WTC11 (cell line): ENCODE results near the gene TGFBI. TPM values are rescaled to one million over a fixed set of nuclear protein-coding genes. Genes with fewer than 3 reads are reported as not detected.

Source experiments
- ATAC-seq: fragments of 200-7000 bp; cut with Tn5 transposase; 2 replicates; pipeline ENCODE4 v1.10.0; 2021; ENCODE audit warnings: mild to moderate bottlenecking, moderate library complexity
- CTCF ChIA-PET: fragments of 300-600 bp; sonication (Branson Sonifier 250); formaldehyde crosslinking; loops from one replicate; lab custom pipeline; 2021; ENCODE audit warnings: antibody characterized with exemption; lab: Charles Lee
- POLR2A ChIA-PET: fragments of 350-600 bp; sonication (Branson Sonifier 250); formaldehyde crosslinking; loops from one replicate; lab custom pipeline; 2021; ENCODE audit warnings: antibody characterized with exemption; lab: Charles Lee
- DNase-seq: peaks from one replicate; pipeline ENCODE4 v3.0.0; 2021; ENCODE audit warnings: low spot score
- H3K27ac Mint-ChIP-seq: 2 replicates; pipeline ENCODE4 v1.8.0; 2021; ENCODE audit warnings: mixed read lengths
- H3K27me3 Mint-ChIP-seq: 2 replicates; pipeline ENCODE4 v1.8.0; 2021; ENCODE audit warnings: low read depth, mild to moderate bottlenecking, moderate library complexity, mixed read lengths
- H3K36me3 Mint-ChIP-seq: 2 replicates; pipeline ENCODE4 v1.8.0; 2021; ENCODE audit warnings: mixed read lengths
- H3K4me1 Mint-ChIP-seq: 2 replicates; pipeline ENCODE4 v1.8.0; 2022; ENCODE audit warnings: mixed read lengths
- H3K4me3 Mint-ChIP-seq: 2 replicates; pipeline ENCODE4 v1.8.0; 2021; ENCODE audit warnings: mild to moderate bottlenecking, moderate library complexity, mixed read lengths
- H3K9me3 Mint-ChIP-seq: 2 replicates; pipeline ENCODE4 v1.8.0; 2021; ENCODE audit warnings: mixed read lengths
- CREB1 ChIP-seq: sonication (generic); formaldehyde crosslinking; IDR thresholded peaks from 2 replicates; pipeline ENCODE4 v1.8.0; 2023; ENCODE audit warnings: mild to moderate bottlenecking, missing genetic modification reagents
- ELF4 ChIP-seq: sonication (generic); formaldehyde crosslinking; IDR thresholded peaks from 2 replicates; pipeline ENCODE4 v1.8.1; 2022; ENCODE audit warnings: low read depth, mild to moderate bottlenecking, moderate library complexity, missing genetic modification reagents
- FOXK1 ChIP-seq: sonication (generic); formaldehyde crosslinking; IDR thresholded peaks from 2 replicates; pipeline ENCODE4 v1.8.0; 2022; ENCODE audit warnings: mild to moderate bottlenecking, moderate library complexity, missing genetic modification reagents
- KAT7 ChIP-seq: sonication (generic); formaldehyde crosslinking; IDR thresholded peaks from 2 replicates; pipeline ENCODE4 v1.8.1; 2023; ENCODE audit warnings: missing genetic modification reagents, mild to moderate bottlenecking, borderline replicate concordance
- NFE2L1 ChIP-seq: sonication (generic); formaldehyde crosslinking; IDR thresholded peaks from 2 replicates; pipeline ENCODE4 v1.8.1; 2023; ENCODE audit warnings: missing genetic modification reagents
- RELA ChIP-seq: sonication (generic); formaldehyde crosslinking; IDR thresholded peaks from 2 replicates; pipeline ENCODE4 v1.8.1; 2022; ENCODE audit warnings: missing genetic modification reagents, mild to moderate bottlenecking, borderline replicate concordance
- SOX15 ChIP-seq: fragments of 250-450 bp; sonication (Bioruptor Pico); IDR thresholded peaks from 2 replicates; pipeline ENCODE4 v1.9.0; 2021; ENCODE audit warnings: mild to moderate bottlenecking
- SP1 ChIP-seq: sonication (generic); formaldehyde crosslinking; conservative IDR thresholded peaks from 2 replicates; pipeline ENCODE4 v1.8.1; 2022; ENCODE audit warnings: missing genetic modification reagents
- ZNF121 ChIP-seq: sonication (generic); formaldehyde crosslinking; IDR thresholded peaks from 2 replicates; pipeline ENCODE4 v1.8.0; 2023; ENCODE audit warnings: missing genetic modification reagents
- ZNF138 ChIP-seq: sonication (generic); formaldehyde crosslinking; conservative IDR thresholded peaks from 2 replicates; pipeline ENCODE4 v1.8.1; 2022; ENCODE audit warnings: mild to moderate bottlenecking, moderate library complexity, missing genetic modification reagents
- ZNF396 ChIP-seq: fragments of 250-450 bp; sonication (Bioruptor Pico); IDR thresholded peaks from 2 replicates; pipeline ENCODE4 v1.8.0; 2021; ENCODE audit warnings: mild to moderate bottlenecking, moderate library complexity, borderline replicate concordance
- ZNF423 ChIP-seq: fragments of 250-450 bp; sonication (Bioruptor Pico); IDR thresholded peaks from 2 replicates; pipeline ENCODE4 v2.1.2; 2022; ENCODE audit warnings: mild to moderate bottlenecking, moderate library complexity
- total RNA-seq: library from RNA; stranded (reverse); gene quantifications from 3 replicates; pipeline ENCODE4 v1.2.3, GENCODE V29; 2021
- TF ChIP-seq, protein P1 (sequence below): sonication (generic); formaldehyde crosslinking; IDR thresholded peaks from 2 replicates; pipeline ENCODE4 v1.8.1; 2023; ENCODE audit warnings: mild to moderate bottlenecking, moderate library complexity, missing genetic modification reagents
- TF ChIP-seq, protein P2 (sequence below): sonication (generic); formaldehyde crosslinking; IDR thresholded peaks from 2 replicates; pipeline ENCODE4 v1.8.0; 2022; ENCODE audit warnings: mild to moderate bottlenecking, missing genetic modification reagents
- TF ChIP-seq, protein P3 (sequence below): sonication (generic); formaldehyde crosslinking; IDR thresholded peaks from 2 replicates; pipeline ENCODE4 v1.8.1; 2023; ENCODE audit warnings: mild to moderate bottlenecking, missing genetic modification reagents
- TF ChIP-seq, protein P4 (sequence below): sonication (generic); formaldehyde crosslinking; IDR thresholded peaks from 2 replicates; pipeline ENCODE4 v1.8.0; 2022; ENCODE audit warnings: mild to moderate bottlenecking, missing genetic modification reagents
- TF ChIP-seq, protein P5 (sequence below): sonication (generic); formaldehyde crosslinking; IDR thresholded peaks from 2 replicates; pipeline ENCODE4 v1.8.1; 2023; ENCODE audit warnings: mild to moderate bottlenecking, missing genetic modification reagents, borderline replicate concordance
- TF ChIP-seq, protein P6 (sequence below): fragments of 250-450 bp; sonication (Bioruptor Pico); IDR thresholded peaks from 2 replicates; pipeline ENCODE4 v1.9.0; 2021; ENCODE audit warnings: mild to moderate bottlenecking
- TF ChIP-seq, protein P7 (sequence below): fragments of 250-450 bp; sonication (Bioruptor Pico); IDR thresholded peaks from 2 replicates; pipeline ENCODE4 v1.9.0; 2021; ENCODE audit warnings: moderate library complexity, mild to moderate bottlenecking, inconsistent platforms, borderline replicate concordance

TGFBI gene
- total RNA-seq, 1 experiment from 2014 or later: 7.2 TPM

DNA sequence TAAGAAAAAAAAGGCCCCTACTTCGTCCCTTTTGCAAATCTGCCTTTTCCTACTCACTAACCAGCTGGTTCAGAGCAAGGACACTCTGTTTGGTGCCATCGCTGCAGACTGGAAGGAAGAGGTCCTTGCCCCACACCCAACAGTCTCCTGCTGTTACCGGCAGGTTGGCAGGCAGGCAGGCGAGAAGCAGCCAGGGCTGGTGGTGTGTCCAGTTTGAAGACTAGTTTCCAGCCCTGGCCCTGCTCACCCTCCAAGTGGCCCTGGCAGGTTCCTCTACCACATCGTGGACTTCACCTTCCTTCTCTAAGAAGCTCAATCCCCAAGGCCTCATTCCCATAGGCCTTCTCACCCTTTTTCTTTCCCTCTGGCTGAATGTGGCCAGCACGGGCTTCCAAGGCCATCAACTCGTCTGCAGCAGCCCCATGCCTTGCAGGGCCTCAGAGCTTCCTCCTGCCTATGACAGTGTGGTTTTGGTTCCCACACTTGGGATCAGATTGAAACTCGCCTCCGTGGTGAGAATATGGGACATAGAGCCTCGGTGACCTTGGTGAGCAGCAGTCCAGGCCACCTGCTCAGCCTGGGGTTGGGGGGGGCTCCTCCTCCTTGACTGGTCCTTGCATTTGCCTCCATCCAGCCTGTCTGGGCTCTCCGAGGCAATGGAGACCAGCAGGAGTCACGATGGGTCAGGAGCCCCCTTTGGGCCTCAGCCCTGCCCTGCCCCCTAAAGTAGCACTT lies 22.9 kb downstream of the TGFBI start:
- H3K4me1 Mint-ChIP-seq: no peaks in the 10 kb centered on the region
- no peak for ATAC-seq
- DNase-seq: no peak
- TF ChIP-seq ZNF396: no peak
- TF ChIP-seq, protein P1, sequence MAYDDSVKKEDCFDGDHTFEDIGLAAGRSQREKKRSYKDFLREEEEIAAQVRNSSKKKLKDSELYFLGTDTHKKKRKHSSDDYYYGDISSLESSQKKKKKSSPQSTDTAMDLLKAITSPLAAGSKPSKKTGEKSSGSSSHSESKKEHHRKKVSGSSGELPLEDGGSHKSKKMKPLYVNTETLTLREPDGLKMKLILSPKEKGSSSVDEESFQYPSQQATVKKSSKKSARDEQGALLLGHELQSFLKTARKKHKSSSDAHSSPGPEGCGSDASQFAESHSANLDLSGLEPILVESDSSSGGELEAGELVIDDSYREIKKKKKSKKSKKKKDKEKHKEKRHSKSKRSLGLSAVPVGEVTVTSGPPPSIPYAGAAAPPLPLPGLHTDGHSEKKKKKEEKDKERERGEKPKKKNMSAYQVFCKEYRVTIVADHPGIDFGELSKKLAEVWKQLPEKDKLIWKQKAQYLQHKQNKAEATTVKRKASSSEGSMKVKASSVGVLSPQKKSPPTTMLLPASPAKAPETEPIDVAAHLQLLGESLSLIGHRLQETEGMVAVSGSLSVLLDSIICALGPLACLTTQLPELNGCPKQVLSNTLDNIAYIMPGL: no peak
- TF ChIP-seq CREB1 (CRISPR knock-in tag): no peak
- TF ChIP-seq, protein P2, sequence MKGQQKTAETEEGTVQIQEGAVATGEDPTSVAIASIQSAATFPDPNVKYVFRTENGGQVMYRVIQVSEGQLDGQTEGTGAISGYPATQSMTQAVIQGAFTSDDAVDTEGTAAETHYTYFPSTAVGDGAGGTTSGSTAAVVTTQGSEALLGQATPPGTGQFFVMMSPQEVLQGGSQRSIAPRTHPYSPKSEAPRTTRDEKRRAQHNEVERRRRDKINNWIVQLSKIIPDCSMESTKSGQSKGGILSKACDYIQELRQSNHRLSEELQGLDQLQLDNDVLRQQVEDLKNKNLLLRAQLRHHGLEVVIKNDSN (CRISPR knock-in tag): no peak
- TF ChIP-seq, protein P3, sequence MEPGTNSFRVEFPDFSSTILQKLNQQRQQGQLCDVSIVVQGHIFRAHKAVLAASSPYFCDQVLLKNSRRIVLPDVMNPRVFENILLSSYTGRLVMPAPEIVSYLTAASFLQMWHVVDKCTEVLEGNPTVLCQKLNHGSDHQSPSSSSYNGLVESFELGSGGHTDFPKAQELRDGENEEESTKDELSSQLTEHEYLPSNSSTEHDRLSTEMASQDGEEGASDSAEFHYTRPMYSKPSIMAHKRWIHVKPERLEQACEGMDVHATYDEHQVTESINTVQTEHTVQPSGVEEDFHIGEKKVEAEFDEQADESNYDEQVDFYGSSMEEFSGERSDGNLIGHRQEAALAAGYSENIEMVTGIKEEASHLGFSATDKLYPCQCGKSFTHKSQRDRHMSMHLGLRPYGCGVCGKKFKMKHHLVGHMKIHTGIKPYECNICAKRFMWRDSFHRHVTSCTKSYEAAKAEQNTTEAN (CRISPR knock-in tag): no peak
- no peak for TF ChIP-seq KAT7 (CRISPR knock-in tag)
- TF ChIP-seq RELA (CRISPR knock-in tag): no peak
- no peak for TF ChIP-seq SOX15 (CRISPR knock-in tag)
- no peak for TF ChIP-seq ZNF138 (CRISPR knock-in tag)
- TF ChIP-seq ZNF121 (CRISPR knock-in tag): no peak
- TF ChIP-seq FOXK1 (CRISPR knock-in tag): no peak
- TF ChIP-seq ELF4: no peak
- TF ChIP-seq, protein P4, sequence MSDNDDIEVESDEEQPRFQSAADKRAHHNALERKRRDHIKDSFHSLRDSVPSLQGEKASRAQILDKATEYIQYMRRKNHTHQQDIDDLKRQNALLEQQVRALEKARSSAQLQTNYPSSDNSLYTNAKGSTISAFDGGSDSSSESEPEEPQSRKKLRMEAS: no peak
- POLR2A ChIA-PET: no interaction called here
- peaks cover 3% of the 10 kb centered on the region; the same call in 1 of the 2 replicates for H3K9me3 Mint-ChIP-seq
- no peak overlapping the region for H3K27ac Mint-ChIP-seq
- CTCF ChIA-PET: no interaction called here
- no peaks in the 10 kb centered on the region for H3K36me3 Mint-ChIP-seq
- H3K27me3 Mint-ChIP-seq: no peaks in the 10 kb centered on the region; the same call in 1 of the 2 replicates
- no peak overlapping the region for H3K4me3 Mint-ChIP-seq

DNA sequence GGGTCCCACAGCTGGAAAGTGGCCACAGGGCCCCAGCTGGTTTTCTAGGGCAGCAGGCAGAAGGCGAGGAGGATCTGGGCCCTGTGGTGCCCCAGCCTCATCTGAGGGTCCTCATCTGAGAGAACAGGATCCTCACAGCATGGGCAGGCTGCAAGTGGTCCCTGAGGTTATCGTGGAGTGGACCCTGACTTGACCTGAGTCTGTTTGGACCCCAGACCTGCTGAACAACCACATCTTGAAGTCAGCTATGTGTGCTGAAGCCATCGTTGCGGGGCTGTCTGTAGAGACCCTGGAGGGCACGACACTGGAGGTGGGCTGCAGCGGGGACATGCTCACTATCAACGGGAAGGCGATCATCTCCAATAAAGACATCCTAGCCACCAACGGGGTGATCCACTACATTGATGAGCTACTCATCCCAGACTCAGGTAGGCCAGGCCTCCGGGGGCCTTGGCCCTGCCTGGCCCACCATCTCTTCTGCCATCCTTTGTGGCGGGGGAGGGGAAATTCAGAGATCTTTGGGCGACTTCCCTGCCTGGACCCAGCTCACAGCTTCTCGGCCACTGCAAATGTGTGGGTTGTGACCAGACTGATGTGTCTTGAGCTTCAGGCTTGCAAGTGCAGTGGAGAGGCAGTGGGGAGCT lies 24.0 kb downstream of the TGFBI start:
- peaks cover 7% of the 10 kb centered on the region for H3K4me1 Mint-ChIP-seq
- DNase-seq: no peak
- H3K36me3 Mint-ChIP-seq: no peaks in the 10 kb centered on the region
- no peak overlapping the region for H3K27ac Mint-ChIP-seq
- no peaks in the 10 kb centered on the region for H3K9me3 Mint-ChIP-seq
- ChIA-PET CTCF (no interaction called here), POLR2A (no interaction called here)
- ATAC-seq: no peak
- TF ChIP-seq ZNF423 (CRISPR knock-in tag): no peak
- TF ChIP-seq, protein P5, sequence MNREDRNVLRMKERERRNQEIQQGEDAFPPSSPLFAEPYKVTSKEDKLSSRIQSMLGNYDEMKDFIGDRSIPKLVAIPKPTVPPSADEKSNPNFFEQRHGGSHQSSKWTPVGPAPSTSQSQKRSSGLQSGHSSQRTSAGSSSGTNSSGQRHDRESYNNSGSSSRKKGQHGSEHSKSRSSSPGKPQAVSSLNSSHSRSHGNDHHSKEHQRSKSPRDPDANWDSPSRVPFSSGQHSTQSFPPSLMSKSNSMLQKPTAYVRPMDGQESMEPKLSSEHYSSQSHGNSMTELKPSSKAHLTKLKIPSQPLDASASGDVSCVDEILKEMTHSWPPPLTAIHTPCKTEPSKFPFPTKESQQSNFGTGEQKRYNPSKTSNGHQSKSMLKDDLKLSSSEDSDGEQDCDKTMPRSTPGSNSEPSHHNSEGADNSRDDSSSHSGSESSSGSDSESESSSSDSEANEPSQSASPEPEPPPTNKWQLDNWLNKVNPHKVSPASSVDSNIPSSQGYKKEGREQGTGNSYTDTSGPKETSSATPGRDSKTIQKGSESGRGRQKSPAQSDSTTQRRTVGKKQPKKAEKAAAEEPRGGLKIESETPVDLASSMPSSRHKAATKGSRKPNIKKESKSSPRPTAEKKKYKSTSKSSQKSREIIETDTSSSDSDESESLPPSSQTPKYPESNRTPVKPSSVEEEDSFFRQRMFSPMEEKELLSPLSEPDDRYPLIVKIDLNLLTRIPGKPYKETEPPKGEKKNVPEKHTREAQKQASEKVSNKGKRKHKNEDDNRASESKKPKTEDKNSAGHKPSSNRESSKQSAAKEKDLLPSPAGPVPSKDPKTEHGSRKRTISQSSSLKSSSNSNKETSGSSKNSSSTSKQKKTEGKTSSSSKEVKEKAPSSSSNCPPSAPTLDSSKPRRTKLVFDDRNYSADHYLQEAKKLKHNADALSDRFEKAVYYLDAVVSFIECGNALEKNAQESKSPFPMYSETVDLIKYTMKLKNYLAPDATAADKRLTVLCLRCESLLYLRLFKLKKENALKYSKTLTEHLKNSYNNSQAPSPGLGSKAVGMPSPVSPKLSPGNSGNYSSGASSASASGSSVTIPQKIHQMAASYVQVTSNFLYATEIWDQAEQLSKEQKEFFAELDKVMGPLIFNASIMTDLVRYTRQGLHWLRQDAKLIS (CRISPR knock-in tag): no peak
- no peak for TF ChIP-seq SP1 (CRISPR knock-in tag)
- TF ChIP-seq ZNF121 (CRISPR knock-in tag): no peak
- TF ChIP-seq, protein P6, sequence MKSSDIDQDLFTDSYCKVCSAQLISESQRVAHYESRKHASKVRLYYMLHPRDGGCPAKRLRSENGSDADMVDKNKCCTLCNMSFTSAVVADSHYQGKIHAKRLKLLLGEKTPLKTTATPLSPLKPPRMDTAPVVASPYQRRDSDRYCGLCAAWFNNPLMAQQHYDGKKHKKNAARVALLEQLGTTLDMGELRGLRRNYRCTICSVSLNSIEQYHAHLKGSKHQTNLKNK (CRISPR knock-in tag): no peak
- TF ChIP-seq, protein P7, sequence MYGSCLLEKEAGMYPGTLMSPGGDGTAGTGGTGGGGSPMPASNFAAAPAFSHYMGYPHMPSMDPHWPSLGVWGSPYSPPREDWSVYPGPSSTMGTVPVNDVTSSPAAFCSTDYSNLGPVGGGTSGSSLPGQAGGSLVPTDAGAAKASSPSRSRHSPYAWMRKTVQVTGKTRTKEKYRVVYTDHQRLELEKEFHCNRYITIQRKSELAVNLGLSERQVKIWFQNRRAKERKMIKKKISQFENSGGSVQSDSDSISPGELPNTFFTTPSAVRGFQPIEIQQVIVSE (CRISPR knock-in tag): no peak
- TF ChIP-seq NFE2L1: no peak
- TF ChIP-seq, all 79 proteins: peak for 0
- Mint-ChIP-seq H3K4me3 (no peak overlapping the region), H3K27me3 (no peaks in the 10 kb centered on the region; the same call in 1 of the 2 replicates)
